H1 (cell line): ENCODE results near the gene CXCL17. TPM values are rescaled to one million over a fixed set of nuclear protein-coding genes. Genes with fewer than 3 reads are reported as not detected.

Experiments
- CTCF ChIA-PET: fragments of 300-600 bp; sonication (Branson Sonifier 250); formaldehyde crosslinking; loops from one replicate; lab custom pipeline; 2021; ENCODE audit not compliant: partially characterized antibody; lab: Charles Lee
- POLR2A ChIA-PET: fragments of 300-600 bp; sonication (Branson Sonifier 250); formaldehyde crosslinking; loops from one replicate; lab custom pipeline; 2021; ENCODE audit warnings: inconsistent platforms; ENCODE audit not compliant: partially characterized antibody; lab: Charles Lee
- DNase-seq, 2 experiments: peaks; one replicate each; pipeline versions ENCODE4 v3.0.0 to v3.0.0-alpha.2; 2010 to 2022; ENCODE audit warnings: low spot score in 2 of 2, low read depth in 1 of 2, mixed read lengths in 1 of 2
- FAIRE-seq: peaks from 2 replicates; lab custom pipeline; 2011; peaks lifted over from hg19 to GRCh38; lab: Jason Lieb, UNC
- H2AFZ ChIP-seq: 2 replicates; pipeline ENCODE4 v1.8.1; 2012; ENCODE audit warnings: low read length, inconsistent platforms
- H2AK5ac ChIP-seq: 2 replicates; pipeline ENCODE4 v1.6.1; 2013; ENCODE audit warnings: low read depth, low read length
- H2BK120ac ChIP-seq: replicated peaks from 2 replicates; pipeline ENCODE3; 2013; ENCODE audit warnings: low read depth, low read length, inconsistent platforms
- H2BK12ac ChIP-seq: 2 replicates; pipeline ENCODE4 v1.6.1; 2013; ENCODE audit warnings: low read depth, low read length
- H2BK15ac ChIP-seq: 2 replicates; pipeline ENCODE4 v1.6.1; 2013; ENCODE audit warnings: low read length
- H2BK20ac ChIP-seq: 2 replicates; pipeline ENCODE4 v1.6.1; 2013; ENCODE audit warnings: low read length
- H2BK5ac ChIP-seq: 2 replicates; pipeline ENCODE4 v1.6.1; 2013; ENCODE audit warnings: low read depth, low read length
- H3K14ac ChIP-seq: 2 replicates; pipeline ENCODE4 v1.6.1; 2013; ENCODE audit warnings: inconsistent platforms; ENCODE audit not compliant: insufficient read length
- H3K18ac ChIP-seq: 2 replicates; pipeline ENCODE4 v1.6.1; 2013; ENCODE audit warnings: low read length; ENCODE audit errors: extremely low read depth
- H3K23ac ChIP-seq: 2 replicates; pipeline ENCODE4 v1.6.1; 2013; ENCODE audit warnings: inconsistent platforms; ENCODE audit not compliant: insufficient read length
- H3K23me2 ChIP-seq: 2 replicates; pipeline ENCODE4 v1.6.1; 2013; ENCODE audit warnings: low read depth, low read length
- H3K27ac ChIP-seq: 2 replicates; pipeline ENCODE4 v1.6.1; 2011; ENCODE audit warnings: low read depth, low read length, inconsistent platforms
- H3K27me3 ChIP-seq, 4 experiments: replicated peaks in 1 of 4; 1 replicate in 1 of 4; 2 replicates in 3 of 4; pipeline versions ENCODE4 v1.6.1 to v1.8.1; 2011 to 2013; ENCODE audit warnings: low read length in 3 of 4, mild to moderate bottlenecking in 3 of 4, inconsistent platforms in 2 of 4, mixed read lengths in 2 of 4, moderate library complexity in 1 of 4; ENCODE audit not compliant: control insufficient read depth in 3 of 4, insufficient read depth in 3 of 4; ENCODE audit errors: extremely low read depth in 1 of 4
- H3K36me3 ChIP-seq, 4 experiments: 2 replicates each; pipeline versions ENCODE4 v1.6.1 to v1.8.1; 2011 to 2013; ENCODE audit warnings: mild to moderate bottlenecking in 4 of 4, low read length in 3 of 4, moderate library complexity in 2 of 4, control low read depth in 1 of 4, inconsistent platforms in 1 of 4; ENCODE audit not compliant: insufficient read depth in 4 of 4, control insufficient read depth in 2 of 4
- H3K4ac ChIP-seq: replicated peaks from 2 replicates; pipeline ENCODE3; 2013; ENCODE audit warnings: low read length, low read depth, mixed read lengths, inconsistent platforms; ENCODE audit not compliant: insufficient read length
- H3K4me1 ChIP-seq, 4 experiments: replicated peaks in 1 of 4; 1 replicate in 1 of 4; 2 replicates in 3 of 4; pipeline versions ENCODE4 v1.6.1 to v1.8.1; 2011 to 2013; ENCODE audit warnings: low read length in 3 of 4, inconsistent platforms in 2 of 4, mixed read lengths in 1 of 4; ENCODE audit not compliant: insufficient read depth in 4 of 4, control insufficient read depth in 3 of 4
- H3K4me2 ChIP-seq, 2 experiments: 2 replicates each; pipeline versions ENCODE4 v1.6.1 to v1.8.1; 2011 to 2013; ENCODE audit warnings: low read depth in 2 of 2, low read length in 2 of 2, control low read depth in 1 of 2, inconsistent platforms in 1 of 2, mild to moderate bottlenecking in 1 of 2; ENCODE audit not compliant: insufficient read depth in 1 of 2
- H3K4me3 ChIP-seq, 4 experiments: fragments of 200-600, 300-600 bp in 1 of 4; sonication (generic), shearing (Covaris generic), sonication (Bioruptor Twin) in 1 of 4; 2 replicates each; pipeline versions ENCODE4 v1.5.1 to v1.8.1; 2011 to 2016; ENCODE audit warnings: low read length in 4 of 4, low read depth in 3 of 4, control low read depth in 2 of 4, inconsistent platforms in 2 of 4, mild to moderate bottlenecking in 2 of 4, mixed read lengths in 1 of 4, moderate library complexity in 1 of 4; ENCODE audit not compliant: insufficient read depth in 2 of 4; ENCODE audit errors: extremely low read depth in 1 of 4
- H3K56ac ChIP-seq: replicated peaks from 2 replicates; pipeline ENCODE3; 2013; ENCODE audit warnings: low read depth, mild to moderate bottlenecking, mixed read lengths, low read length, inconsistent platforms; ENCODE audit not compliant: insufficient read length
- H3K79me1 ChIP-seq: 2 replicates; pipeline ENCODE4 v1.6.1; 2013; ENCODE audit warnings: low read depth, low read length, control low read depth
- H3K79me2 ChIP-seq, 2 experiments: 2 replicates each; pipeline versions ENCODE4 v1.6.1 to v1.8.1; 2012 to 2013; ENCODE audit warnings: low read length in 2 of 2, mild to moderate bottlenecking in 2 of 2, inconsistent platforms in 1 of 2; ENCODE audit not compliant: insufficient read depth in 2 of 2, control insufficient read depth in 1 of 2
- H3K9ac ChIP-seq, 4 experiments: replicated peaks in 1 of 4; 1 replicate in 1 of 4; 2 replicates in 3 of 4; pipeline versions ENCODE4 v1.6.1 to v1.8.1; 2011 to 2013; ENCODE audit warnings: low read depth in 3 of 4, low read length in 3 of 4, control low read depth in 2 of 4, mild to moderate bottlenecking in 2 of 4, moderate library complexity in 2 of 4, inconsistent platforms in 1 of 4; ENCODE audit errors: extremely low read depth in 1 of 4
- H3K9me3 ChIP-seq, 2 experiments: 2 replicates each; pipeline versions ENCODE4 v1.6.1 to v1.8.1; 2012 to 2013; ENCODE audit warnings: mild to moderate bottlenecking in 2 of 2, moderate library complexity in 2 of 2, control low read depth in 1 of 2, inconsistent platforms in 1 of 2, low read depth in 1 of 2, low read length in 1 of 2, mixed read lengths in 1 of 2; ENCODE audit not compliant: insufficient read depth in 2 of 2
- H4K20me1 ChIP-seq, 2 experiments: replicated peaks in 1 of 2; 2 replicates each; pipeline versions ENCODE3 to v1.8.1; 2011 to 2013; ENCODE audit warnings: inconsistent platforms in 2 of 2, low read length in 2 of 2, mild to moderate bottlenecking in 1 of 2; ENCODE audit not compliant: insufficient read depth in 2 of 2, control insufficient read depth in 1 of 2
- H4K5ac ChIP-seq: 2 replicates; pipeline ENCODE4 v1.6.1; 2013; ENCODE audit warnings: low read length, low read depth, mixed read lengths, inconsistent platforms; ENCODE audit not compliant: insufficient read length
- H4K8ac ChIP-seq: 2 replicates; pipeline ENCODE4 v1.8.0; 2013; ENCODE audit warnings: mild to moderate bottlenecking, moderate library complexity, low read length, inconsistent platforms; ENCODE audit not compliant: insufficient read depth; ENCODE audit errors: extremely low read depth
- H4K91ac ChIP-seq: replicated peaks from 2 replicates; pipeline ENCODE3; 2013; ENCODE audit warnings: low read length, mixed read lengths, inconsistent platforms; ENCODE audit not compliant: insufficient read length
- BRCA1 ChIP-seq: IDR thresholded peaks from 2 replicates; pipeline ENCODE4 v1.6.1; 2012; ENCODE audit warnings: low read depth, low read length, improper control_type of control experiment
- FOSL1 ChIP-seq: IDR thresholded peaks from 2 replicates; pipeline ENCODE4 v1.6.1; 2011; ENCODE audit warnings: mild to moderate bottlenecking, low read depth, low read length, moderate library complexity; ENCODE audit not compliant: insufficient read depth
- GTF2F1 ChIP-seq: IDR thresholded peaks from 2 replicates; pipeline ENCODE4 v1.6.1; 2012; ENCODE audit warnings: low read depth, low read length, improper control_type of control experiment, borderline replicate concordance
- KDM4A ChIP-seq: IDR thresholded peaks from one replicate; pipeline ENCODE4 v1.7.1; 2012; ENCODE audit warnings: low read depth, mild to moderate bottlenecking, moderate library complexity, low read length, inconsistent platforms; ENCODE audit not compliant: severe bottlenecking
- RNF2 ChIP-seq: fragments of 200-900, 300-1000 bp; sonication (generic); IDR thresholded peaks from 2 replicates; pipeline ENCODE4 v1.7.1; 2016; ENCODE audit warnings: borderline replicate concordance, low read depth, mild to moderate bottlenecking, antibody characterized with exemption, low read length; ENCODE audit not compliant: poor library complexity, severe bottlenecking; ENCODE audit errors: missing control alignments
- SP2 ChIP-seq: IDR thresholded peaks from 2 replicates; pipeline ENCODE4 v1.6.1; 2012; ENCODE audit warnings: mild to moderate bottlenecking, low read length, inconsistent platforms
- SRF ChIP-seq: IDR thresholded peaks from 2 replicates; pipeline ENCODE4 v1.6.1; 2011; ENCODE audit warnings: mild to moderate bottlenecking, low read depth, low read length, moderate library complexity
- WGBS, 2 experiments: shearing (Covaris generic) in 1 of 2; methylation state at CpG; one replicate each; pipeline versions ENCODE4 v1.1.6 to v1.1.7; 2013 to 2015; ENCODE audit warnings: low lambda C conversion rate in 2 of 2, mixed read lengths in 2 of 2, inconsistent platforms in 1 of 2, low coverage in 1 of 2, missing lambda C conversion rate in 1 of 2; ENCODE audit not compliant: insufficient replicate concordance in 2 of 2, insufficient coverage in 1 of 2, insufficient read length in 1 of 2; ENCODE audit errors: extremely low coverage in 1 of 2, missing lambda C conversion rate in 1 of 2; 5-methylcytosine and 5-hydroxymethylcytosine counted together
- polyA plus RNA-seq, 7 experiments: library from polyadenylated mRNA; depleted of rRNA in 3 of 7; stranded (reverse) in 5 of 7; unstranded in 2 of 7; fragments of >200 nt in 5 of 7; fragments of 200-250 nt in 2 of 7; gene quantifications; 1 replicate in 5 of 7; 2 replicates in 1 of 7; 4 replicates in 1 of 7; pipeline versions ENCODE4 v1.2.1 to v1.2.3, GENCODE V29; 2011 to 2013; ENCODE audit warnings: missing spikeins in 2 of 7, mixed read lengths in 2 of 7
- total RNA-seq: library from RNA; stranded (reverse); fragmentation: NEBNext Ultra II Directional; extraction: Animal tissue kit (Norgen Biotek cat#: 25700); gene quantifications from 2 replicates; pipeline ENCODE4 v1.2.1, GENCODE V29; 2021

CXCL17 gene
- total and polyA plus RNA-seq, 2 of the 8 experiments (the other 6 are each of a cell fraction or from before 2014, with no cell fraction given): not detected

DNA sequence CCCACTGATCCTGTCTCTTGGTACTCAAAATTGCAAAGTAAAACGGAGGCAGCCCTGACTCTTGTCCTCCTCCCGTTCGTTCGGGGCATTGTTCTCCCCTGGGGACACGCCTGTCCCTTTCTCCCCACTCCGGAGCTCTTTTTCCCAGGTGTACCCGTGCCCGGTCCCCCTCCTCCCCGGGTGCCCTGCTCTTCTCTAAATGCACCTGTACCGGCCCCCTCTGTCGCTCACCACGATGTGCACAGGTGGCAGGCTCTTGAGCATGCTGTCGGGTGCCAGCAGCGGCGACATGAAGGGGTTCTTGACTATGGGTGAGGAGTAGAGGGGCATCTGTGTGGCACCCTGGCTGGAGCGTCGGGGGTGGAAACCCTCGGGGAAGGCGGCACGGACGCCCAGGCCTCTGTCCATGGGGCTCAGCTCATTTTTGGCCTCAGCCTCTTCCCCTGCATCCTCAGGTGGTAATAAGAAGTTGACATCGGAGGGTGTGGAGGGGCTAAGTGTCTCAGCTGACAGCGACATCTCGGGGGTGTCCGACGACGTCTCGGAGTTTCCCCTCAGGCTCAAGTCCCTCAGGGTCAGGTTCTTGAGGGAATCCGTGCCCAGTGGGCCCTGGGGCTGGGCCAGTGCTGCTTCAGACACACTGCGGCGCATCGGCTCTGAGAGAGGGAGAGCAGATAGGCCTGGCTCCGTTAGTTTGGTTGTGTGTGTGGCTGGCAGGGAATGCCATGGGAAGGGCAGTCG lies 40.2 kb downstream of the CXCL17 start:
- Histone ChIP-seq H2AK5ac (no peak overlapping the region), H3K4me1 (peaks cover 7 to 14% (median 10%) of the 10 kb centered on the region in 4 experiments; a peak in 6 of 7 replicates), H3K23ac (no peak overlapping the region), H3K4ac (peak overlapping the region; percentile 35), H4K20me1 (peaks cover 13 to 27% of the 10 kb centered on the region in 2 experiments), H4K91ac (peak overlapping the region; percentile 70), H2BK15ac (no peak overlapping the region), H3K9me3 (no peaks in the 10 kb centered on the region), H3K79me1 (peaks cover 9% of the 10 kb centered on the region), H3K56ac (no peak overlapping the region), H3K4me3 (peak overlapping the region; percentile 67 to 90 (median 75)), H3K27ac (no peak overlapping the region), H2AFZ (no peak overlapping the region), H3K27me3 (peaks cover 0 to 10% (median 5%) of the 10 kb centered on the region in 4 experiments; a peak in 5 of 7 replicates), H2BK20ac (no peak overlapping the region), H3K36me3 (no peaks in the 10 kb centered on the region; a peak in 1 of 8 replicates), H2BK5ac (no peak overlapping the region), H3K9ac (peak overlapping the region in 2 of 4 experiments; percentile 44 to 67; a peak in 3 of 7 replicates), H4K5ac (no peak overlapping the region), H3K79me2 (peaks cover 0 to 5% of the 10 kb centered on the region in 2 experiments; a peak in 1 of 4 replicates), H3K14ac (no peak overlapping the region), H3K18ac (peak overlapping the region; percentile 48), H2BK12ac (peak overlapping the region; percentile 27; the same call in 1 of the 2 replicates), H3K4me2 (peak overlapping the region; percentile 94 to 95), H2BK120ac (no peak overlapping the region), H3K23me2 (peaks cover 14% of the 10 kb centered on the region; the same call in 1 of the 2 replicates), H4K8ac (no peak overlapping the region; the same call in 1 of the 2 replicates)
- FAIRE-seq (no peak), DNase-seq (no peak)
- 46% methylated on average over 31 of the region's 34 CpGs; no CpG with 5 or more reads in 1 of the 2 experiments for WGBS, 2 experiments
- POLR2A ChIA-PET: interaction anchor here (0.8 to 7.7 kb wide), 7 partner anchors 8 to 42 kb away, joined by 3 to 47 read pairs (median 6); partner anchors contain the start of gene CNFN
- CTCF ChIA-PET: interaction anchor here (1.1 to 3.2 kb wide), 9 partner anchors 10 to 49 kb away, joined by 3 to 27 read pairs (median 4); no protein-coding TSS in a partner anchor
- TF ChIP-seq SP2: no peak
- TF ChIP-seq KDM4A: no peak
- TF ChIP-seq FOSL1: no peak
- no peak for TF ChIP-seq RNF2
- no peak for TF ChIP-seq BRCA1
- no peak for TF ChIP-seq SRF
- TF ChIP-seq GTF2F1: no peak
